ENCODE measurements around the gene LDHAL6A. TPM values are rescaled to one million over a fixed set of nuclear protein-coding genes. Genes with fewer than 3 reads are reported as not detected.

LDHAL6A gene
- total and polyA plus RNA-seq, 2 donors from 2014 or later, result 0.47 TPM; not detected in 1

GRCh38 chr11:18429332-18429731, 26.3 kb upstream of the LDHAL6A start:
- Histone ChIP-seq H3K27ac (ENCODE audit: low read depth in 2 of 2, low read length in 2 of 2) (no peak overlapping the region), H3K27me3 (ENCODE audit: control insufficient read depth, insufficient read depth, low read length) (no peaks in the 10 kb centered on the region), H3K9me3 (ENCODE audit: control insufficient read depth in 2 of 3, insufficient read depth in 1 of 3, low read length in 3 of 3) (no peaks in the 10 kb centered on the region), H3K4me3 (ENCODE audit: low read length in 3 of 3) (no peak overlapping the region), H3K9ac (ENCODE audit: low read length in 3 of 3) (no peak overlapping the region), H3K36me3 (ENCODE audit: control insufficient read depth in 2 of 3, insufficient read depth in 3 of 3, low read length in 3 of 3) (no peaks in the 10 kb centered on the region), H3K4me1 (ENCODE audit: control insufficient read depth in 2 of 3, insufficient read depth in 2 of 3, low read depth in 1 of 3, low read length in 3 of 3) (no peaks in the 10 kb centered on the region)
- FAIRE-seq, result no peak
- TF ChIP-seq CTCF (IDR thresholded peaks at IDR 0.05; ENCODE audit: borderline replicate concordance, extremely low read depth, insufficient read depth), result no peak
- intact Hi-C loops (cut with DNase I), result no loop called here
- no peak for DNase-seq

- FAIRE-seq (no peak), DNase-seq (no peak)
- Histone ChIP-seq H3K27me3 (ENCODE audit: control insufficient read depth, insufficient read depth, low read length) (no peaks in the 10 kb centered on the region), H3K27ac (ENCODE audit: low read depth in 2 of 2, low read length in 2 of 2) (no peak overlapping the region), H3K4me3 (ENCODE audit: low read length in 3 of 3) (no peak overlapping the region), H3K4me1 (ENCODE audit: control insufficient read depth in 2 of 3, insufficient read depth in 2 of 3, low read depth in 1 of 3, low read length in 3 of 3) (no peaks in the 10 kb centered on the region), H3K36me3 (ENCODE audit: control insufficient read depth in 2 of 3, insufficient read depth in 3 of 3, low read length in 3 of 3) (no peaks in the 10 kb centered on the region), H3K9me3 (ENCODE audit: control insufficient read depth in 2 of 3, insufficient read depth in 1 of 3, low read length in 3 of 3) (no peaks in the 10 kb centered on the region), H3K9ac (ENCODE audit: low read length in 3 of 3) (no peak overlapping the region)
- intact Hi-C loops (cut with DNase I), result no loop called here
- no peak for TF ChIP-seq CTCF (IDR thresholded peaks at IDR 0.05; ENCODE audit: borderline replicate concordance, extremely low read depth, insufficient read depth)
These were observed 17.0 kb upstream of the LDHAL6A start for GRCh38 chr11:18438691-18439090.

- FAIRE-seq (no peak), DNase-seq (no peak)
- Histone ChIP-seq H3K9ac (ENCODE audit: low read length in 3 of 3) (no peak overlapping the region), H3K27me3 (ENCODE audit: control insufficient read depth, insufficient read depth, low read length) (no peaks in the 10 kb centered on the region), H3K4me1 (ENCODE audit: control insufficient read depth in 2 of 3, insufficient read depth in 2 of 3, low read depth in 1 of 3, low read length in 3 of 3) (no peaks in the 10 kb centered on the region), H3K4me3 (ENCODE audit: low read length in 3 of 3) (no peak overlapping the region), H3K36me3 (ENCODE audit: control insufficient read depth in 2 of 3, insufficient read depth in 3 of 3, low read length in 3 of 3) (no peaks in the 10 kb centered on the region), H3K27ac (ENCODE audit: low read depth in 2 of 2, low read length in 2 of 2) (no peak overlapping the region), H3K9me3 (ENCODE audit: control insufficient read depth in 2 of 3, insufficient read depth in 1 of 3, low read length in 3 of 3) (no peaks in the 10 kb centered on the region)
- intact Hi-C loops (cut with DNase I), result no loop called here
- TF ChIP-seq CTCF (IDR thresholded peaks at IDR 0.05; ENCODE audit: borderline replicate concordance, extremely low read depth, insufficient read depth), result no peak
These were observed 6.4 kb upstream of the LDHAL6A start for GRCh38 chr11:18449251-18449650.

GRCh38 chr11:18452927-18453326, 2.7 kb upstream of the LDHAL6A start:
- Histone ChIP-seq H3K9ac (ENCODE audit: low read length in 3 of 3) (no peak overlapping the region), H3K27ac (ENCODE audit: low read depth in 2 of 2, low read length in 2 of 2) (no peak overlapping the region), H3K36me3 (ENCODE audit: control insufficient read depth in 2 of 3, insufficient read depth in 3 of 3, low read length in 3 of 3) (no peaks in the 10 kb centered on the region), H3K9me3 (ENCODE audit: control insufficient read depth in 2 of 3, insufficient read depth in 1 of 3, low read length in 3 of 3) (no peaks in the 10 kb centered on the region), H3K27me3 (ENCODE audit: control insufficient read depth, insufficient read depth, low read length) (no peaks in the 10 kb centered on the region), H3K4me3 (ENCODE audit: low read length in 3 of 3) (no peak overlapping the region), H3K4me1 (ENCODE audit: control insufficient read depth in 2 of 3, insufficient read depth in 2 of 3, low read depth in 1 of 3, low read length in 3 of 3) (no peaks in the 10 kb centered on the region)
- intact Hi-C loops (cut with DNase I), result no loop called here
- FAIRE-seq (no peak), DNase-seq (no peak)
- TF ChIP-seq CTCF (IDR thresholded peaks at IDR 0.05; ENCODE audit: borderline replicate concordance, extremely low read depth, insufficient read depth), result no peak

Data from kidney (tissue), 14 donors.